Measurements from ENCODE around the gene TRDMT1. TPM values are rescaled to one million over a fixed set of nuclear protein-coding genes. Genes with fewer than 3 reads are reported as not detected.

TRDMT1 gene
- total and polyA plus RNA-seq, 10 donors = 1.6 to 40.0 (median 12.0) TPM

DNA sequence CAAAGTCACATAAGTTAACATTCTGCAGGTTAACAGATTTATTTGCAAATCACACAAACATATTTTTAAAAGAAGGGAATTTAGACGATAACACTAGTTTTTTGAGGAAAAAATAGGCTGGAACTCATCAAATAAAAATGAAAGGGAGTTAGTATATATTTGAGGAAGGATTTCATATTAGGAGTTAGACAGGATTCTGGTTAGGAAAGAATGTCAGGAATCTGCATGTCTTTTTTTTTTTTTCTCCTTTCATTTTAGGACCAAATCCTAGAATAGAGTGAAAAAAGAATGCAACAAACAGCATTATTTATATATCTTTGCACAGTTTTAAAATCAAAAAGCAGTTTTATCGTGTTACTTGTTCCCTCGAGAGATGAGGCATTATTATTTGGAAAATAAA lies 8.9 kb upstream of the TRDMT1 start:
- Histone ChIP-seq H3K9me3 (no peaks in the 10 kb centered on the region), H3K27ac (peak overlapping the region in 4 of 8 donors; percentile 36 to 78 (median 44)), H3K36me3 (no peaks in the 10 kb centered on the region), H3K4me1 (peaks cover 0 to 79% (median 27%) of the 10 kb centered on the region in 6 donors), H3K27me3 (replicated peaks in 1 of 7) (no peaks in the 10 kb centered on the region), H3K4me3 (no peak overlapping the region)
- intact Hi-C loops (cut with DNase I; ENCODE audit: low total_unique reads) = no loop called here
- no peak for DNase-seq
- TF ChIP-seq POLR2A (IDR thresholded peaks at IDR 0.05) (no peak), POLR2AphosphoS5 (IDR thresholded peaks at IDR 0.05) (no peak)
- TF ChIP-seq, protein P1, sequence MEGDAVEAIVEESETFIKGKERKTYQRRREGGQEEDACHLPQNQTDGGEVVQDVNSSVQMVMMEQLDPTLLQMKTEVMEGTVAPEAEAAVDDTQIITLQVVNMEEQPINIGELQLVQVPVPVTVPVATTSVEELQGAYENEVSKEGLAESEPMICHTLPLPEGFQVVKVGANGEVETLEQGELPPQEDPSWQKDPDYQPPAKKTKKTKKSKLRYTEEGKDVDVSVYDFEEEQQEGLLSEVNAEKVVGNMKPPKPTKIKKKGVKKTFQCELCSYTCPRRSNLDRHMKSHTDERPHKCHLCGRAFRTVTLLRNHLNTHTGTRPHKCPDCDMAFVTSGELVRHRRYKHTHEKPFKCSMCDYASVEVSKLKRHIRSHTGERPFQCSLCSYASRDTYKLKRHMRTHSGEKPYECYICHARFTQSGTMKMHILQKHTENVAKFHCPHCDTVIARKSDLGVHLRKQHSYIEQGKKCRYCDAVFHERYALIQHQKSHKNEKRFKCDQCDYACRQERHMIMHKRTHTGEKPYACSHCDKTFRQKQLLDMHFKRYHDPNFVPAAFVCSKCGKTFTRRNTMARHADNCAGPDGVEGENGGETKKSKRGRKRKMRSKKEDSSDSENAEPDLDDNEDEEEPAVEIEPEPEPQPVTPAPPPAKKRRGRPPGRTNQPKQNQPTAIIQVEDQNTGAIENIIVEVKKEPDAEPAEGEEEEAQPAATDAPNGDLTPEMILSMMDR (IDR thresholded peaks at IDR 0.05 in 8 of 11, conservative IDR thresholded peaks at IDR 0.05 in 3 of 11) = no peak
- 79 to 87% (median 81%) methylated on average over 3 of the region's 3 CpGs for WGBS, 5 donors

DNA sequence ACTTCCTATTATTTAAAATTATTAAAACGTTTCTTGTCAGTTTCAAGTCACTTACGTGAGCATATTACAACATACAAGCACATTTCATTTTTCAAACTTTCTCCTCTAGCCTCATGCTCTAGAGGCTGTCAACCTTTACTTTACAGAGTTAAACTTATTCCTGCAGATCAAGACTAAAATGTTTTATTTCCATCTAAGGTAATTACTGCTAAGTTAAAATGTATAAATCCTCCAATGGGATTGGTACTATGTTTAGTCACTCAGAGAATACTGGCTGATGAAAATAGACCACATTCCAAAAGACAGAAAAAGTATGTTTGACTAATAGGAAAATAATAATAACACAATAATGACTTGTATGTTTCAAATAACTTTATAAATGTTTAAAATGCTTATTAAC lies 8.4 kb upstream of the TRDMT1 start:
- Histone ChIP-seq H3K36me3 (no peaks in the 10 kb centered on the region), H3K27me3 (replicated peaks in 1 of 7) (no peaks in the 10 kb centered on the region), H3K27ac (peak overlapping the region in 4 of 8 donors; percentile 36 to 78 (median 44)), H3K4me3 (no peak overlapping the region), H3K4me1 (peaks cover 0 to 77% (median 27%) of the 10 kb centered on the region in 6 donors), H3K9me3 (no peaks in the 10 kb centered on the region)
- WGBS, 5 donors = 38 to 81% (median 62%) methylated on average over 2 of the region's 2 CpGs
- intact Hi-C loops (cut with DNase I; ENCODE audit: low total_unique reads) = no loop called here
- TF ChIP-seq, protein P1 (IDR thresholded peaks at IDR 0.05 in 8 of 11, conservative IDR thresholded peaks at IDR 0.05 in 3 of 11) = no peak
- TF ChIP-seq POLR2AphosphoS5 (IDR thresholded peaks at IDR 0.05) (no peak), POLR2A (IDR thresholded peaks at IDR 0.05) (no peak)
- no peak for DNase-seq

DNA sequence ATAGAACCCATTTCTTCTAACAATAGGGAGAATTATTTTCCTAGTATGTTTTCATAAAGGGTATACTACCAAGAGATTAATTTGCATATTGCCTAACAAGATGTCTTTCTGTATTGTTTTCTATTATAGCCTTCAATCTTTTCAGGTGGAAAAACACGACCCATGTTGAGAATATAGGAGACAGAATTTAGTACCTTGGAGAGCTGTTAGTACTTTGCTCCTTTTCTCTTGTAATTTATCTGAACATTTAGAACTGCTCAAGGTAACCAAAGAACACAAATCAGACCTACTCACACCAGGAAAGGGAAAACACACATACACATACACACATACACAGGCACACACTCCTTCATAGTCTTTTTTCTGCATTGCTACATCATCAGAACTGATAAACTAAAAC lies 7.8 kb upstream of the TRDMT1 start:
- Histone ChIP-seq H3K4me3 (no peak overlapping the region), H3K27ac (peak overlapping the region in 4 of 8 donors; percentile 36 to 78 (median 44)), H3K4me1 (peaks cover 0 to 71% (median 23%) of the 10 kb centered on the region in 6 donors), H3K27me3 (replicated peaks in 1 of 7) (no peaks in the 10 kb centered on the region), H3K9me3 (no peaks in the 10 kb centered on the region), H3K36me3 (no peaks in the 10 kb centered on the region)
- no peak for DNase-seq
- 82 to 94% (median 85%) methylated on average over 1 of the region's 1 CpG for WGBS, 5 donors
- TF ChIP-seq, protein P1 (IDR thresholded peaks at IDR 0.05 in 8 of 11, conservative IDR thresholded peaks at IDR 0.05 in 3 of 11) = no peak
- TF ChIP-seq POLR2A (IDR thresholded peaks at IDR 0.05) (no peak), POLR2AphosphoS5 (IDR thresholded peaks at IDR 0.05) (no peak)
- intact Hi-C loops (cut with DNase I; ENCODE audit: low total_unique reads) = no loop called here

- Histone ChIP-seq H3K9me3 (no peaks in the 10 kb centered on the region), H3K27me3 (replicated peaks in 1 of 7) (no peaks in the 10 kb centered on the region), H3K4me1 (peaks cover 0 to 63% (median 21%) of the 10 kb centered on the region in 6 donors), H3K36me3 (no peaks in the 10 kb centered on the region), H3K27ac (no peak overlapping the region), H3K4me3 (no peak overlapping the region)
- TF ChIP-seq POLR2A (IDR thresholded peaks at IDR 0.05) = no peak
- no peak for TF ChIP-seq POLR2AphosphoS5 (IDR thresholded peaks at IDR 0.05)
- TF ChIP-seq, protein P1 (IDR thresholded peaks at IDR 0.05 in 8 of 11, conservative IDR thresholded peaks at IDR 0.05 in 3 of 11) = no peak
- DNase-seq = no peak
- intact Hi-C loops (cut with DNase I; ENCODE audit: low total_unique reads) = no loop called here
Measured at GRCh38 chr10:17208476-17208875, 7.0 kb upstream of the TRDMT1 start.
